ENCODE measurements around the gene CYTIP. TPM values are rescaled to one million over a fixed set of nuclear protein-coding genes. Genes with fewer than 3 reads are reported as not detected.

The CYTIP gene
- total and polyA plus RNA-seq, 2 experiments from 2014 or later = not detected

GRCh38 chr2:157444641-157445040 is 752 bp upstream of the CYTIP start:
- Histone ChIP-seq H2AFZ (no peak overlapping the region), H3K4me1 (ENCODE audit: insufficient read depth) (no peaks in the 10 kb centered on the region), H3K4me3 (no peak overlapping the region), H3K4me2 (ENCODE audit: unreplicated experiment) (no peak overlapping the region), H3K79me2 (ENCODE audit: insufficient read depth) (no peaks in the 10 kb centered on the region), H3F3A (ENCODE audit: insufficient read depth) (no peaks in the 10 kb centered on the region), H3K36me3 (ENCODE audit: low read depth) (no peaks in the 10 kb centered on the region), H3K9ac (no peak overlapping the region), H3K27ac (no peak overlapping the region), H4K20me1 (ENCODE audit: insufficient read depth) (no peaks in the 10 kb centered on the region), H3K9me3 (ENCODE audit: low read depth) (no peaks in the 10 kb centered on the region), H3K9me2 (ENCODE audit: insufficient read depth) (no peaks in the 10 kb centered on the region), H3K27me3 (replicated peaks; ENCODE audit: insufficient read depth) (no peaks in the 10 kb centered on the region; the same call in none of the 2 replicates)
- WGBS, 2 experiments (ENCODE audit: low coverage in 1 of 2, low lambda C conversion rate in 2 of 2, missing lambda C conversion rate in 2 of 2) = 67 to 74% methylated on average over 3 of the region's 3 CpGs
- no peak for DNase-seq
- in situ Hi-C loops (cut with MboI) = no loop called here
- TF ChIP-seq EZH2 (IDR thresholded peaks at IDR 0.05; ENCODE audit: insufficient read depth, poor library complexity, severe bottlenecking) (no peak), EZH2phosphoT487 (IDR thresholded peaks at IDR 0.05; ENCODE audit: insufficient read depth, low read depth) (no peak)

- no peaks in the 10 kb centered on the region for H3K4me1 ChIP-seq (ENCODE audit: insufficient read depth)
- no peak for DNase-seq
- in situ Hi-C loops (cut with MboI) = no loop called here
Measured at GRCh38 chr2:157443090-157443489, 799 bp downstream of the CYTIP start.

GRCh38 chr2:157442636-157443035 is 1.3 kb downstream of the CYTIP start:
- in situ Hi-C loops (cut with MboI) = no loop called here
- peaks cover 8% of the 10 kb centered on the region for H3K27me3 ChIP-seq (replicated peaks; ENCODE audit: insufficient read depth)
- H3F3A ChIP-seq (ENCODE audit: insufficient read depth) = no peaks in the 10 kb centered on the region
- H3K9me3 ChIP-seq (ENCODE audit: low read depth) = no peaks in the 10 kb centered on the region
- H3K4me1 ChIP-seq (ENCODE audit: insufficient read depth) = no peaks in the 10 kb centered on the region
- H2AFZ ChIP-seq = no peak overlapping the region
- no peaks in the 10 kb centered on the region for H3K79me2 ChIP-seq (ENCODE audit: insufficient read depth)
- WGBS, 2 experiments (ENCODE audit: low coverage in 1 of 2, low lambda C conversion rate in 2 of 2, missing lambda C conversion rate in 2 of 2) = 42 to 46% methylated on average over 5 of the region's 5 CpGs
- TF ChIP-seq EZH2phosphoT487 (IDR thresholded peaks at IDR 0.05; ENCODE audit: insufficient read depth, low read depth) (no peak), EZH2 (IDR thresholded peaks at IDR 0.05; ENCODE audit: insufficient read depth, poor library complexity, severe bottlenecking) (no peak)
- H3K9ac ChIP-seq = no peak overlapping the region
- H3K4me3 ChIP-seq = no peak overlapping the region
- H3K27ac ChIP-seq = no peak overlapping the region
- no peaks in the 10 kb centered on the region for H3K9me2 ChIP-seq (ENCODE audit: insufficient read depth)
- no peak overlapping the region for H3K4me2 ChIP-seq (ENCODE audit: unreplicated experiment)
- no peaks in the 10 kb centered on the region for H4K20me1 ChIP-seq (ENCODE audit: insufficient read depth)
- no peaks in the 10 kb centered on the region for H3K36me3 ChIP-seq (ENCODE audit: low read depth)
- no peak for DNase-seq

More at GRCh38 chr2:157443090-157443489, 799 bp downstream of the CYTIP start:
- no peaks in the 10 kb centered on the region for H3K9me3 ChIP-seq (ENCODE audit: low read depth)
- H3K27ac ChIP-seq = no peak overlapping the region
- no peaks in the 10 kb centered on the region for H3K36me3 ChIP-seq (ENCODE audit: low read depth)
- H3K9ac ChIP-seq = no peak overlapping the region
- H3K4me2 ChIP-seq (ENCODE audit: unreplicated experiment) = no peak overlapping the region
- H4K20me1 ChIP-seq (ENCODE audit: insufficient read depth) = no peaks in the 10 kb centered on the region
- peaks cover 8% of the 10 kb centered on the region for H3K27me3 ChIP-seq (replicated peaks; ENCODE audit: insufficient read depth)
- no peak for TF ChIP-seq EZH2 (IDR thresholded peaks at IDR 0.05; ENCODE audit: insufficient read depth, poor library complexity, severe bottlenecking)
- TF ChIP-seq EZH2phosphoT487 (IDR thresholded peaks at IDR 0.05; ENCODE audit: insufficient read depth, low read depth) = no peak
- no peaks in the 10 kb centered on the region for H3K79me2 ChIP-seq (ENCODE audit: insufficient read depth)
- H3K4me3 ChIP-seq = no peak overlapping the region
- no peaks in the 10 kb centered on the region for H3F3A ChIP-seq (ENCODE audit: insufficient read depth)
- H3K9me2 ChIP-seq (ENCODE audit: insufficient read depth) = no peaks in the 10 kb centered on the region
- no peak overlapping the region for H2AFZ ChIP-seq

GRCh38 chr2:157442191-157442590 is 1.7 kb downstream of the CYTIP start:
- no peaks in the 10 kb centered on the region for H3K9me3 ChIP-seq (ENCODE audit: low read depth)
- no peaks in the 10 kb centered on the region for H3K79me2 ChIP-seq (ENCODE audit: insufficient read depth)
- no peak for TF ChIP-seq EZH2 (IDR thresholded peaks at IDR 0.05; ENCODE audit: insufficient read depth, poor library complexity, severe bottlenecking)
- TF ChIP-seq EZH2phosphoT487 (IDR thresholded peaks at IDR 0.05; ENCODE audit: insufficient read depth, low read depth) = no peak
- H3K4me3 ChIP-seq = no peak overlapping the region
- H3K27ac ChIP-seq = no peak overlapping the region
- no peak overlapping the region for H3K4me2 ChIP-seq (ENCODE audit: unreplicated experiment)
- no peaks in the 10 kb centered on the region for H3K36me3 ChIP-seq (ENCODE audit: low read depth)
- H2AFZ ChIP-seq = no peak overlapping the region
- H3K9me2 ChIP-seq (ENCODE audit: insufficient read depth) = no peaks in the 10 kb centered on the region
- H3K27me3 ChIP-seq (replicated peaks; ENCODE audit: insufficient read depth) = peaks cover 8% of the 10 kb centered on the region
- in situ Hi-C loops (cut with MboI) = no loop called here
- no peaks in the 10 kb centered on the region for H4K20me1 ChIP-seq (ENCODE audit: insufficient read depth)
- no peaks in the 10 kb centered on the region for H3F3A ChIP-seq (ENCODE audit: insufficient read depth)
- WGBS, 2 experiments (ENCODE audit: low coverage in 1 of 2, low lambda C conversion rate in 2 of 2, missing lambda C conversion rate in 2 of 2) = 35 to 45% methylated on average over 2 of the region's 2 CpGs
- no peaks in the 10 kb centered on the region for H3K4me1 ChIP-seq (ENCODE audit: insufficient read depth)
- H3K9ac ChIP-seq = no peak overlapping the region
- no peak for DNase-seq

- no peak for TF ChIP-seq EZH2phosphoT487 (IDR thresholded peaks at IDR 0.05; ENCODE audit: insufficient read depth, low read depth)
- no peak for TF ChIP-seq EZH2 (IDR thresholded peaks at IDR 0.05; ENCODE audit: insufficient read depth, poor library complexity, severe bottlenecking)
- Histone ChIP-seq H3K9me2 (ENCODE audit: insufficient read depth) (no peaks in the 10 kb centered on the region), H3K27ac (no peak overlapping the region), H3K4me2 (ENCODE audit: unreplicated experiment) (no peak overlapping the region), H3K36me3 (ENCODE audit: low read depth) (no peaks in the 10 kb centered on the region), H3K4me3 (no peak overlapping the region), H3F3A (ENCODE audit: insufficient read depth) (no peaks in the 10 kb centered on the region), H3K9ac (no peak overlapping the region), H3K79me2 (ENCODE audit: insufficient read depth) (no peaks in the 10 kb centered on the region), H2AFZ (no peak overlapping the region), H3K9me3 (ENCODE audit: low read depth) (no peaks in the 10 kb centered on the region), H4K20me1 (ENCODE audit: insufficient read depth) (no peaks in the 10 kb centered on the region), H3K27me3 (replicated peaks; ENCODE audit: insufficient read depth) (peaks cover 9% of the 10 kb centered on the region), H3K4me1 (ENCODE audit: insufficient read depth) (no peaks in the 10 kb centered on the region)
- 61 to 73% methylated on average over 2 of the region's 2 CpGs for WGBS, 2 experiments (ENCODE audit: low coverage in 1 of 2, low lambda C conversion rate in 2 of 2, missing lambda C conversion rate in 2 of 2)
- in situ Hi-C loops (cut with MboI) = no loop called here
- DNase-seq = no peak
Measured at GRCh38 chr2:157441072-157441454, 2.8 kb downstream of the CYTIP start.
